GM04503 (cell line): Measurements from ENCODE around the gene RAD51.
A peak's percentile ranks its signal among the peaks of the same experiment; 100 is the strongest.

Source experiments
- DNase-seq: peaks from one replicate; pipeline ENCODE4 v3.0.0-alpha.2; 2012; ENCODE audit warnings: low read depth

The RAD51 gene

DNA sequence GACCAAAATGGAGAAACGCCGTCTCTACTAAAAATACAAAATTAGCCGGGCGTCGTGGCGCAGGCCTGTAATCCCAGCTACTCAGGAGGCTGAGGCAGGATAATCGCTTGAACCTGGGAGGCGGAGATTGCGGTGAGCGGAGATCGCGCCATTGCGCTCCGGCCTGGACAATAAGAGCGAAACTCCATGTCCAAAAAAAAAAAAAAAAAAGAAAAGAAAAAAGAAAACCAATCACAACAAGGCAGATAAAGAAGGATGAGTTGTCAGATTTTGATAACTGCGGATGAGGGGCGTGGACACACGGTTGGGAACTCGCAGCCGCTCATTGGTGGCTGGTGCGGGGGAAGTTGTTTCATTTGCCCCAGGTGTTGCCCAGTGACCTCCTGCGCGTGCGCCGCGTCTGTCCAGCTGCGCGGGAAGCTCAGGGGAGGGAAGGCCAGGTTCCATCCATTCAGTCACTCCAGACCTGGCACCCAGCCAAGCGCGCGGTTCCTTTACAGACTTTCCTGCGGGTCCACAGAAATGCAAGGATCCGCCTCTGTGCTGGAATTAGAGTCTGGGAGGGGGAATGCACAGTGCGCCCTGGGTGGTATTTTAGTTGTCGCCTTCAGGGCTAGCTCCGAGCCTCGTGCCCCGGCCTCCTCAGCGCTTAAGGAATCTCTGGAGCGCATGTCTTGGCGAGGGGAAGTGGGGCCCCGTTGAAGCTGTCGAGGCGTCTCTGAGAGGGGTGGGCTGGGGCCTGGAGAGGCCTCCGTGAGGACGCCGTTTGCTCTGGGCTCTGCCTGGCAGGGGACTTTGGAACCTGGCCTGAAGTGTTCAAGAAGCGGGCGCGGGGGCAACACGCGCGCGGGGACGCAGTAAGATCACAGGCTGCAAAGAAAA, 68.2 kb downstream of the RAD51 start:
- no peak for DNase-seq

DNA sequence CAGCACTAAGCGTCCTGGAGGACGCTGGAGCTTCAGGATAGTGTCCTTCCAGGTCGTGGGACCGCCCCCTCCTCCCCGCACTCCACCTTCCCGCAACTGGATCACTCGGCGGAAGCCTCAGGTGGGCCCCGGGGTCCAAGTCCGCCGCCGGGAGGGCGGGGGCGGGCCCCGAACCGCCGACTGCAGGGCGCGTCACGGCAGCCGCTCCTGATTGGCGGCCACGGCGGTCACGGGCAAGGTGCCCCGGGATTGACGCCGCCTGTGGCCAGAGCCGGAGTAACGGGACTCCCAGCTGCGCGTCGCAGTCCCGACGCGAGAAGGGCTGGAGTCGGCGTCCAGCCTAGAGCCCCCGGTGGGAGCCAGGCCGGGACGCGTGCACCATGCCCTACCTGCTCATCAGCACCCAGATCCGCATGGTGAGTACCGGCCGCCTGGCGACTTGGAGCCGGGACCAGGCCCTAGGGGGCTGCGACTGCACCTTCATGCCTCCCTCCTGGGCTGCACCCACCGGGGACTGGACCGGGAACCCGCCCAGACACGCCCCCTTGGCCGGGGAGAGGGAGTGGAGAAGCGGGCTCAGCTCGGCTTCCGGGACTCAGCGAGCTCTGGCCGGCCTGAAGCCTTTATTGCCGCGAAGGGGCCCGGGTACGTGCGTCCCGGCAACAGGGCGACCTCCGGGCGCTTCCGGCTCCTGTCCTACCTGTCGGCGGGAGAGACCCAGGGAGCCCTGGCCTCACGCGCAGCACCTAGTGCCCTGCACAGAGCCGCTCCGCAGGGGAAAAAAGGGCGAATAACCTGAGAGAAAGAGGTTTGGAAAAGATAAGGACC, 69.0 kb downstream of the RAD51 start, which contains the start of gene GCHFR:
TSS of gene GCHFR (plus strand) at position 268 of the 828 bp plus-strand sequence. CDS start at position 381, 113 bp downstream.
- no peak for DNase-seq

DNA sequence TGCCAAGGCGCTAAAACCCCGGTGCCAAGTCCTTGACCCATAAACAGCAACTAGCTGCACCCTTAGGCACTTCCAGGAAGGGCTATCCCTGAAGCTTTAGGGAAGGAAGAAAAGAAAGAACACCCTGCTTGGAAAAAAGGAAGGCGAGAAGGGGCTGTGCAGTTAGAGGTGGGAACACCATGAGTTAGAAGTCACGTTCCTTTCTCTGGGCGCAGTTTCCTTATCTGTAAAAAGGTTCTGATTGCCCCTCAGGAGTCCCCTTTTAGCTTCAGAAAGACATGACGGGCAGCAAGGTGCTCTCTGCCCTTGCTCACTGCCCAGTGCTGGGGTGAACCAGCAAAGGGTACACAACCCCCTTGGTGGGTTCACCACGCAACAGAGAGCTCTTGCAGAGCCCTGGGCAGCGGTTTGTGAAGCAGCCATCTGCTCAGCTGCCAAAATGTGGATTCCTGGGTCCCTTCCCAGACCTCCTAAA, 69.7 kb downstream of the RAD51 start:
- DNase-seq, result no peak

DNA sequence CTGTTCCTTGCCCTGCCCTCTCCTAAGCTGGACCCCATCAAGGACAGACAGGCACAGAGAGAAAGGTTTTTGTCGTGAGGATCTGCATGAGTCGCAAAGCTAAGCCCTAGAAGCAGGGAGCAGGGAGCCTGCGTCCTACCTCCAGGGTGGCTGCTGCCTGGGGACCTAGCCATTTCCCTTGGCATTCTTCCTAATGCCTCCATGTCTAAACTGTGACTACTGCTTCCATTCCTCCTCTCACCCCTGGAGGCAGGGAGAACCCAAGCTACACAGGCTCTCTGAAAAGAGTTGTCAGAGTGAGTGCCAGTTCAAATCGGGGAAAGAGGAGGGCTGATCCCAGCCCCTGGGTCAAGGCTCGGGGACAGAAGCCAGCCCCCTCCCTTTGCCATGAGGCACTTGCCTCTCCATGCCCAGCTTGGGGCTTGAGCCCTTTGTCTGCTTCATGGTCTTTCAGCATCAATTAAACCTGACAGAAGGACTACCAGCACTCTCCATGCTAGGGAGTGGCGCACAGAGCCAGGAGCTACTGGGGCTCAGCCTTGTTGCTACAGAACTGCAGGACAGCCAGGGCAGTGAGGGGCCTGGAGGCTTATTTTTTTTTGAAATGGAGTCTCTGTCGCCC, 71.3 kb downstream of the RAD51 start:
- no peak for DNase-seq

DNA sequence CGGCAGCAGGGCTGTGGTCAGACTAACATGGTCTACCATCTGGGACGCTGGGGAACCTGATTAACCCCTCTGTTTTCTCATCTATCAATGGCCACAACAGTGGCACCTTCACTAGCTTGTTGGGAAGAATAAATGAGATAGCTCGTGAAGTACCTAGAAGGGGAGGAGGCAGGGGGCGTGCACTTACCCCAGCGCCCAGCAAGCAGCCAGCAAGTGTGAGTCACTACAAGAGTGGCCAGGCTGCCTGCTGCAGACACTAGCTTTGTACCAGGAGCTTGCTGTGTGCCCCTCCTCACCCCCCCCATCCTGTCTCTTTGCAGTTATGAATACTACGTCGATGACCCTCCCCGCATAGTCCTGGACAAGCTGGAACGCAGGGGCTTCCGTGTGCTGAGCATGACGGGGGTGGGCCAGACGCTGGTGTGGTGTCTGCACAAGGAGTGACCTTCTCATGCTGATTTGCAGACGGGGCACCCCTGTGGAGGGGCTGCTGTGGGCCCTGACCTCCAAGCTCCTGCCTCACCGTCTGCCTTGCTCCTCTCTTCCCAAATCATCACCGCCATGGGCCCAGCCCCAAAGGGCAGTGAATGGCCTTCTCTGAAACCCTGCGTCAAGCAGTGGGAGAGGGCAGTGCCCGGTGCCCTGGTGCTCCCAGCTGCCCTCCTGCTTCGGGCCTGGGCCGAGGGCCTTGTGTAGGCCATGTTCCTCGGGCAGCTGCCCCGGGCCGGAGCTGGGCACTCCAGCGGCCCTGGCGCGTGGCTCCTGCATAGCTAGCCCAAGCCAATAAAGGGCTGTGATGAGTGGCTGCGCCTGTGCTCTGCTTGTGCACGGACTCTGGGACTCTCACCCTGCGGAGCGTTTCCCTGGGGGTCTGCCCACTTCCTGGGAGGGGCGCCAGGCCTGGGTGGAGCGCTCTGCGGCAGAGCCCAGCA, 72.2 kb downstream of the RAD51 start:
- DNase-seq, result no peak

DNA sequence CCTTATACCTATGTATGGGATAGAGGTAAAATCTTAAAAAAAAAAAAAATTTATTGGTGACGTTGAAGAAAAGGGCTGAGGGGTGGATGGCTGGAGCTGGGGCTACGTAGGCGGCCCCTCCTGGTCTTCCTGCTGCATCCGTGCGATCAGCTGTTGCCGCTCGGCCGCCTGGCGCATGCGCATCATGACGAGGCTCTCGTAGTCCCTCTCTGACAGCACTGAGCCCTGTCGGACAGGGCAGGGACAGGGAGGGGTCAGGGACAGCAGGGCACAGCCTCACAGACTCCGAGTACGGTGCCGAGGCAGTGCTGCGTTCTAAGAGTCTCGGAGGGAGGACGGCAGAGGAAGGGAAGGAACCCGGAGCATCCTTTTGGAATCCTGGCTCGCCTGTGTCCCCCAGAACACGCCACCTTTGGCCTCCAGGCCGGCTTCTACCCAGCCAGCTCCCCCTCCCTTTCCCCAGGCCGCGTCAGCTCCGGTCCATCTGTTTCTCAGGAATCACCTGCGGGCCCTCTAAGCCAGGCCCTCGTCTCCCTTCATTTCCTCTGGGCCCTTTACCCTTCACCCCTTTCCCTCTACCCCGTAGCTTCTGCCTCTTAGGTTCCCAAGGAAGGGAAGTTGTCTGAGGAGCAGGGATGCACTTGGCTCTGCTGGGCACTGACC, 73.0 kb downstream of the RAD51 start:
- no peak for DNase-seq

DNA sequence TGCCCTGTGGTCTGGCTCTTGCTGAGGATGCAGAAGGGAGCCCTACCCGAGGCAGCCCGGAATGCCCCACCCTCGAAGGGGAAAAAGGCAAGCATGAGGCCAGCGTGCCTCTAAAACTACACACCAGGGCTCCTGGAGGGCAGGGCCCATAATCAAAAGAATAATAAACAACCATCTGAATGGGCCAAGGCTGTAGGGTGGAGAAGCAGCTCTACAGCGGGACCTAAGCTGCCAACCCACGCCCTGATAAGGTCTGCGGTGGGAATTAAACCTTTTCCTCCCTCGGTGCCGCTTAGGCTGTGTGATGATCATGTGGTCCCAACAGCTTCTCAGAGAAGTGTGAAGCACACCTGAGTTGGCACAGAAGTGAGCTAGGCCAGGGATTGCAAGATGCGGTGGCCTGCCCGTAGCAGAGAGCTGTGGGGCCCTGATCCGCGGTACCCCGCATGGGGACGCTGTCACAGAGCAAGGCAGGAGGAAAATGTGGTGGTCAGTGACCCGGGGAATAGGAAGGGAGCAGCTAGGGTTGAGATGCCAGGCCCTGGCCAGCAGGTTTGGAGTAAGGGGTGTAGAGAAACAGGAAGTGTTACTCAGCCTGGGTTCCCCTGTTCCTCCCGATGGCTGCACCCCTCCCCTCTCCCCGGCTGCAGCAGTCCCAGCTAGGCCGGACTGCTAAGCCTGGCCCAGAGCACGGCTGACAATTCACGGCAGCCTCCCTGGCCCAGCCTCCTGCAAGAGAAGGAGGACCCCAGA, 73.7 kb downstream of the RAD51 start:
- no peak for DNase-seq

DNA sequence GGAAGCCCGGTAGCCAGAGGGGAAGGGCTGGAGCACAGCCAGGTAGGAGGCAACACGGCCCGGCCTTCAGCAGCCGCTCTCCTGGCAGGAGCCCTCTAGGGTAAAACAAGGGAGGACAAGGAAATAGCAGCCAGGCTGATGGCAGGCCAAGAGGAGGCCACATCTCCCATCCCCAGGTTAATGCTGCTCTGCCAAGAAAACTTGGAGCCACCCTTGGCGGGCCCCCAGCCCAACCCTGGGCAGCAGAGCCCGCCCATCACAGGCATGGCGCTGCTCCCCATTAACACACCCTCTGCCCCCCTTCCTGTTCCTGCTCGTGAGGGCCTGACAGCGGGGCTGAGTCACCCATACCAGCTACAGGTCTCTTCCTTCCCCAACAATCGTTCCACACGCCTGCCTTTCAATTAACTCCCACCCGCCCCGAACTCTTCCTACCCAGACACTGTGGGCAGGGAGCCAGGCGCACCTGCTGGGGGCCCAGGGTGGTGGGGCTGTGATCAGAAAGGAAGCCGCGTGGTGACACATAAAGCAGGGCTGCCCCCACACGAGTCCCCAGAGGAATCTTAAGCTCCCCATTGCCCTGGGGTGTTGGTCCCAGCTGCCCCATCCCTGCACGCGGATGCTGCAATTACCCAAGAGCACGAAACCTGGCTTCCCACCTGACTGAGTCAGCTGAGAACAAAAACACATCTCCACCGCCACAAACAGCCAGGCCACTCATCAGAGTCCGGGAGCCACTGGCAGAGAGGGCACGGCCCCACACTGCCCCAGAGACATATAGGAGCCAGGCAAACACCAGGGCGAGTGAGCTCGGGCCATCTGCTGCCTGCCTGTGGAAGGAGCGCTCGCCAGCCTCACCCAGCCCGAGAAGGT, 74.5 kb downstream of the RAD51 start, which contains the start of gene C15orf62:
TSS of gene C15orf62 (plus strand) at position 707 of the 873 bp plus-strand sequence. CDS start 516 bp downstream, outside the sequence.
- DNase-seq, result no peak

DNA sequence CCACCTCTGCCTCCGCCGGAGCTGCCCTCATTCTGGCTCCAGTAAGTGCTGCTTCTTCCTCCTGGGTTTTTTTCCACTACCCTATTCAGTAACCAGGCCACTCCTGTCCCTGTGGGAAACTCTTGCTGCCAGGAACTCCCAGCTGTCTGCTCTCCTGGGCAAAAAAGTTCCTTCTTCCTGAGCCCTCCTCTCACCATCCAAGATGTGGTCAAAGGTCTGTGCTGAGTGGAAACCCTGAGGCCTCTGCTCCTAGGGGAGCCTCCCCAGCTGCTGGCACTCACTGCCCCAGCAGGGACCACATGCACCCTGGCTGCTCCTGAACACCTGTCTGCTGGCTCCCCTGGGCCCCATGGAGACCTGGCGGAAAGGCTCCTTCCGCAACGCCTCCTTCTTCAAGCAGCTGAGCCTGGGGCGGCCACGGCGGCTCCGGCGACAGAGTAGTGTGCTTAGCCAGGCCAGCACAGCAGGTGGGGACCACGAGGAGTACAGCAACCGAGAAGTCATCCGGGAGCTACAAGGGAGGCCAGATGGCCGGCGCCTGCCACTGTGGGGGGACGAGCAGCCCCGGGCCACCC, 75.3 kb downstream of the RAD51 start:
- DNase-seq, result no peak

DNA sequence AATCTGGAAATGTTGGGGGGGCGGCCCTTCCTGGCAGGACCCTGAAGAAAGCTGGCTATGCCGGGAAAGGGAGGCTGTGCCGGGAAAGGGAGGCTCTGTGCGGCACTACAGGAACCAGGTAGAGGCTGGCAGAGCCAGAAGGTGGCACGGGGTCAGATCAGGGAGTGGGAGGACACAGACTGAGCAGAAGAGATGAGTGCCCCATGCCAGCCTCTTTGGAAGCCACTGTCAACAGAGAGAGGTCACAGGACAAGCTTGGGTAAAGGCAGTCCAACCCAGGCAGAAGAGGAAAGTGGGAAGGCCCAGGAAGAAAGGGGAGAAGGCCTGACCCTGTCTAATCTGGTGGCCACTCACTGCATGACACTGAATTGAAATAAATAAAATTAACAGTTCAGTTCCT, 76.3 kb downstream of the RAD51 start:
- DNase-seq, result no peak

DNA sequence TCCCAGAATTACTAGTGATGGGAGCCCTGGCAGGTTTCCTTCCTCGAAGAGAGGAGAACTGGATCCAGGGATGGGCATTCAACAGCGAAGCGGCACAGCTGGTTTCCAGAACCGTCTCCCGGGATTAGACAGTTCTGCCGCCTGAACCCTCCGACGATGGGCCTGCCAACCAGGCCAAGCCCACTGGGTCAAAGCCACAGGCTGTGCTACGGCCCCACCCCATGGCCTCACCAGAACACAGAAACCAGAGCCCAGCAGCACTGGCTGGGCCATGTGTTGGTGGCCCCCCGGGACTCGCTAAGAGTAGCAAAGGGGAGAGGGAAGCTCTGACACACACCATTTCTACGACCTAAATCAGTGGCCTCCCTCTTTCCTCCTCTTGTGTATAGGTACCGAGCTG, 77.0 kb downstream of the RAD51 start:
- DNase-seq, result no peak

DNA sequence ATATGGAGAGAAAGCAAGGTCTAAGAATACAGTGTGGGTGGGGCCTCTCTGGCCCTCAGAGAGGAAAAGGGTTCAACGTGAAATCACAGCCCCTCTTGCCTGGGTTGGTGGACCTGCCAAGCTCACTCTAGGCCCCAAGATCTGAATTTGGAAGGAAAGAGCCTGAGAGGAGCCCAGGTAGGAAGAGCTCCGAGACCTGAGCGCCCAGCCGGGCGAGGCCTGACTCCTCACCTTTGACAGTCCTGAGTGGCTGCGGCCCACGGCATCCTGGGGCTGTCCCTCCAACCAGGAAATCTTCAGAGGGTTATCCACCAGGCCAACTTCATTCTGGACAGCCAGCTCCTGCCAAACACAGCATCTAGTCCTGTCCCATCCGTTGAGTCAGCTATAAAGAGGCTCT, 78.5 kb downstream of the RAD51 start:
- no peak for DNase-seq

DNA sequence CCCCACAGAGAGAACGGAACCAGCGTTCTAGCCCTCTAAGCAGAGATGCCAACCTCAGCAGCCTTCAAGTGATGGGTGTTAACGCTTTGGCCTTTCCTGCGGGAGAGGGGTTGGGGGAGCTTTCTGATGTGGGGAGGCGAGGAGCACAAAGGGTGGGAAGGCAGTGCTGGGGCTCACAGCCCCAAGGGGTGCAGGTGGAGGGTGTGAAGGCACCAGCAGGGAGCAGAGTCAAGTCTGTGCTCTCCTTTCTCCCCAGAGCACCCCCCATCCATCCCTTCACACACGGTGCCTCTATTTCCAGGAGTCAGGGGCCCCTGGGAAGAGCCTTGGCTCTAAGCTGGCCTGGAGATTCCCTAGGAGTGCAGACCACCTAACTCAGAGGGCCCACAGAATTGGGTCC, 78.9 kb downstream of the RAD51 start:
- DNase-seq, result no peak

DNA sequence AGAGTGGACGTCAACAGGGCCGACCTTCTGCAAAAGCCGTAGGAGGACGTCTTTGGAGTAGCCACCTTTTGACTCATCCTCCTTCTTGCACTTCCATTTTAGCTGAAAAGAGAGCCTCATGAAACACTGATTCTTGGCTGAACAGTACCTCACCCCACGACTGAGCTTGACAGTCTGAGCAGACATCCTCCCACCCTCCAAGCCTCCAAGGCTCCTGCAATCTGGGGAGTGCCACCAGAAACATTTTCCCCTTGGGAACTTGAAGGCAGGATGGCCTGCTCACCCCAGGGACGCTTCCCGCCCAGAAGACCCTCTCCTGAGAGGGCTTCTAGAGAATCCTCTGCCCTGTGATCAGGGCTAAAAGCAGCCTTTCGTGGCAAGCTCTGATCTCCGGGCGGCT, 80.0 kb downstream of the RAD51 start:
- no peak for DNase-seq

DNA sequence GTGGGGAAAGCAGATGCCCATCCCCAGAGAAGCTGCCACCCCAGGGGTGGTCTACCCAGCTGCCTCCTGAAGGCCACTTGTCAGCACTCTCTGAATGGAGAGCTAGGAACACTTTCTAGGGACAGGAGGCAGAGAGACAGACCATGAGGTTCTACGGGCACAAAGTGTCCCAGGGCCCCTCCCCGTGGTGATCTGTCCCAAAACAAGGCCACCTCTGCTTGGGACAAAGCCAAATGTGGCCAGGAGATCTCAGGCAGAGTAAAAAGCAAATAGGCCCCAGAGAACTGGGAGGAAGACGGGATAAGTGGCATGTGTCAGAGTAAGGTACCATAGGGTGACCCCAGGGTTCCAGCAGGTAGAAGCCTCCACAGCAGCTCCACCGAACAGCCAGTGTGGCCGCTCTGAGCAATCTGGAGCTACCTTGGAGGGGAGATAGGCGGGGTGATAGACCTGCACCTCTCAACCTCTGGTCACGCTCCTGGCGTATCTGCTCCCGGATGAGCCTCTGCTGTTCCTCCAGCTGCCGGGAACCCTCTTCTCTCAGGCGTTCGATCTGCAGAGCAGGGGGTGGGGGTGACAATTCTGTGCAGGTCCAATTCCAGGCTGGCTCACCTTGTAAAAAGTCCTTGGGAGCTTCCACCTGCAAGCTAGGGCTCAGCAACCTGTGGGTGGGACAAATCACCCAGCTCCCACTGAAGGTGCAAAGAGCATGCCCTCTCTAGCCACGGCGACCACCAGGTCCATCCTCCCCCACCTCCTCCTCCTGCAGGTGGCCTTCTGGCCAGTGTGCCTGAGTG, 81.0 kb downstream of the RAD51 start:
- DNase-seq, result no peak

DNA sequence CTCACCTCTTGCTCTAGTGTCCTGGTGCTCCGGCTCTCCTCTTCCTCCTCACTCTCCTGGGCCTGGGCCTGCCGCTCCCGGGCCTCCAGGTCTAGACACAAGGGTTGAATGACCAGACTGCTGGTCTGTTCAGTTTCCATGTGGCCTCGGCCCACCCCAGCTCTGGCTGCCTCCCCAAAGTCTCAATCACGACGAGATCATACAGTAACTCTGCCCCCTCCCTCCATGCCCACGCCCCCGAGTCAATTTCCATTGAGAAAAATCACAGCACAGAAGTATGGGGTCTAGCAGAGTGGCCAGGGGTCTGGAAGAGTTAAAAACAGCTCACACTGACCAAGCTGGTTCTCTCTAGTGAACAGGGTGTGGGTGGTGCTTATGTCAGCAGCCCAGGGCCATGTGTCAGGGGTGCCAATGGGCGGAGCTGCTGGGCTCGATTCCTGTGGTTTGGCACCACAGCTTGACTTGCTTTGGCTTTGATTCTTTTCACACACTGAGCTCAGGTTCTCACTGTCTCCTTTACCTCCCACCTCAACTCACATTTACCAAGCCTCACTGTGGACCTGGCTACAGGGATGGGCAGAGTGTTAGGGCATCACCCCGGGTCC, 81.7 kb downstream of the RAD51 start:
- DNase-seq, result peak; percentile 49
